Activated gamma-delta T cell (primary cell): ENCODE results near the gene CDK2.
"Not testable (repeated sequence)": the region's sequence is repeated elsewhere in the genome, so short reads cannot be mapped to it uniquely, and the experiment has no call there.

Experiments
- DNase-seq: peaks from one replicate; lab custom pipeline; 2025; lab: John Stamatoyannopoulos, UW

Gene CDK2

GRCh38 chr12:55981882-55982281 lies 15.3 kb downstream of the CDK2 start:
- DNase-seq = not testable (repeated sequence)

GRCh38 chr12:55982319-55982936 lies 15.8 kb downstream of the CDK2 start:
- DNase-seq = no peak

- DNase-seq = no peak
Observed at GRCh38 chr12:55983232-55983842, 16.7 kb downstream of the CDK2 start.

- DNase-seq = no peak
Observed at GRCh38 chr12:55984861-55985260, 18.2 kb downstream of the CDK2 start.

- DNase-seq = no peak
Observed at GRCh38 chr12:55985341-55985740, 18.7 kb downstream of the CDK2 start.

- DNase-seq = not testable (repeated sequence)
Observed at GRCh38 chr12:55985976-55986375, 19.3 kb downstream of the CDK2 start.

- DNase-seq = no peak
Observed at GRCh38 chr12:55991110-55991509, 24.5 kb downstream of the CDK2 start.

- no peak for DNase-seq
Observed at GRCh38 chr12:55993230-55993853, 26.7 kb downstream of the CDK2 start.

GRCh38 chr12:55995366-55995765 lies 28.7 kb downstream of the CDK2 start:
- DNase-seq = no peak

- no peak for DNase-seq
Observed at GRCh38 chr12:55996201-55996714, 29.6 kb downstream of the CDK2 start.

- DNase-seq = no peak
Observed at GRCh38 chr12:55996715-55997534, 30.3 kb downstream of the CDK2 start, which contains the start of gene SUOX. Gene SUOX, plus strand, starts transcription at chr12:55997276. Its CDS starts 4,946 bp downstream, at chr12:56002222.

GRCh38 chr12:55997535-55997859 lies 30.9 kb downstream of the CDK2 start:
- DNase-seq = no peak

GRCh38 chr12:55999522-55999921 lies 32.9 kb downstream of the CDK2 start:
- DNase-seq = not testable (repeated sequence)

GRCh38 chr12:55999999-56000540 lies 33.4 kb downstream of the CDK2 start:
- not testable (repeated sequence) for DNase-seq

GRCh38 chr12:56001487-56002100 lies 35.0 kb downstream of the CDK2 start:
- DNase-seq = no peak

- DNase-seq = not testable (repeated sequence)
Observed at GRCh38 chr12:56003376-56003775, 36.7 kb downstream of the CDK2 start.

GRCh38 chr12:56004211-56004610 lies 37.6 kb downstream of the CDK2 start:
- no peak for DNase-seq

GRCh38 chr12:56007564-56008559 lies 41.2 kb downstream of the CDK2 start:
- DNase-seq = peak; percentile 53

- DNase-seq = no peak
Observed at GRCh38 chr12:56010111-56010570, 43.5 kb downstream of the CDK2 start.

GRCh38 chr12:56011509-56012090 lies 45.0 kb downstream of the CDK2 start:
- no peak for DNase-seq
